GM19023 (cell line): Measurements from ENCODE around the gene DCTD.

Source experiments
- ATAC-seq: cut with Tn5 transposase; IDR thresholded peaks from one replicate; pipeline ENCODE4 v1.9.1; 2021; ENCODE audit warnings: mild to moderate bottlenecking, moderate library complexity; ENCODE audit not compliant: unreplicated experiment

DCTD gene

GRCh38 chr4:182894681-182895275, 22.4 kb downstream of the DCTD start:
- no peak for ATAC-seq

DNA sequence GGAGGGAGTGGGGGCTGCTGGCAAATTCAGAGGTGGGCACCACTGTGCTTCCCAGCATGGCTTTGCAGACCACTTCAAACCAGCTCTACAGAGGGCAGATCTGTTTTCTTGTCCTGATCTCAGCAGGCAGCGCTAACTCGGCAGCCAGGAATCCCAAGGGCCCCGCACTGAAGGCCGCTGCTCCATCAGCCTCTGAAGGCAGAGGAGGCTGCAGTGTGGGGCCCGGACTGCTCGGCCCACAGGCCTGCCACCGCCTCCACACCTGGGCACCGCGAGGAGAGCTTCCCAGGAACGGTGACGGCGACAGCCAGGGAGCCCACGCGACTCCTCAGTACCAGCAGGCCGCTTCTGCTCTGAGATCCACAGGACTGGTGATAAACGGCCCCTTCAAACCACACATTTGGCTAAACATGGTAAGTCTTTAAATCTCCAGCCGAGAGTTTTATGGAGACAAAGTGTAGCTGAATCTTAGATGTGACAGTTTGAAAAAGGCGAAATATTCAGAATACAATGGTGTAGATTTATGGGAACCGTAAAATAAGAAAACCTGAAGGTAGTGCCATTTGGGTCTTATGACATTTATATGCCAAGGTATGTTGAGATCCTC, 23.6 kb downstream of the DCTD start:
- no peak for ATAC-seq

- ATAC-seq: no peak
Measured at GRCh38 chr4:182893047-182893446, 24.1 kb downstream of the DCTD start.

- no peak for ATAC-seq
Measured at GRCh38 chr4:182890202-182890601, 27.0 kb downstream of the DCTD start.

DNA sequence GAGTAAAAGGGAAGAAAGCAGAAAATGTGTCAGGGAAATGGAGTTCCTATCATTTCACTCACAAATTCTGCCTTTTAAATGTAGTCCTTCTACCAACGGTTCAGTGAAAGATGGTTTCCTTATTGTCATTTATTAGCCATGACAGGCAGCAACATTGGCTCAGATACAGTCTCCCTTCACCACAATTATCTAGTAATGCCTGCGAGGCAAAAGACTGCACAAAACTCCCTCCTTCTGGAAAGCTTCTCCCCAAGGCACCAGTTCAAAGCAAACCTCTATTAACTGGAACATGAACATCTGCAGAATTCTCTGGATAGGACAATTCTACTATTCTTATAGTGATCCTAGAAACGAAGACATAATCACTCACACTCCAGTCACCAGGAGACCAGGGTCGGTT, 28.3 kb downstream of the DCTD start:
- no peak for ATAC-seq

GRCh38 chr4:182886768-182887167, 30.4 kb downstream of the DCTD start:
- ATAC-seq: no peak

DNA sequence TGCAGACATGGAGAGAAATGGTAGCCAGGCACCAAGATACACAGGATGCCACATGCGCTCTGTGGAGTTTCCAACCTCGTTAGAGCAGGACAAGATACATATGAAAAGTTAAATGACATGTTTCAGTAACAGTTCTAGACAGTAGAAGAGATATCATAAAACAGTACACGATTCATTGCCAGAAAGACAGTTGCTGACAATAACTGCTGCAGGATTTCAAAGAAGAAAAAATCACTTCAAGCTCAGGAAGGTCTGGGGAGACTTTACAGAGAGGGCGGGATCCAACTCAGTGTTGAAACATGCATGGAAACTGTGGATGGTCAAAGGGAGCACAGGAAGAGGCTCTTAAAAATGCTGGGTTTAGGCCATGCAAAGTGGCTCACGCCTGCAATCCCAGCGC, 31.0 kb downstream of the DCTD start:
- ATAC-seq: no peak

DNA sequence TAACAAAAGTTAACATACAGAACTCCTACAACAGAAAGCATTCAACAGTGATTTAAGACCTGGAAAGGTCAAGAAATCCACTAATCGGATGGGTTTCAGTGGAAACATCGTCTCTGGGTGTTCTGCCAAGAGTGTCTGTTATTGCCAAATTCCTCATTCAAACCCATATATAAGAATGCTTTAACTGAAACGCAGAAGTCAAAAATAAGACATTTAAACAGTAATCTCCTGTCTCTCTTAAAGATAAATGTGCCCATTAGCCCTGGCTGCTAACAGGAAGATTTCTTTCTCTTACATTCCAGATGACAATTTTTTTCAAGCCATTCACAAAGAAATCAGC, 31.5 kb downstream of the DCTD start:
- ATAC-seq: no peak

DNA sequence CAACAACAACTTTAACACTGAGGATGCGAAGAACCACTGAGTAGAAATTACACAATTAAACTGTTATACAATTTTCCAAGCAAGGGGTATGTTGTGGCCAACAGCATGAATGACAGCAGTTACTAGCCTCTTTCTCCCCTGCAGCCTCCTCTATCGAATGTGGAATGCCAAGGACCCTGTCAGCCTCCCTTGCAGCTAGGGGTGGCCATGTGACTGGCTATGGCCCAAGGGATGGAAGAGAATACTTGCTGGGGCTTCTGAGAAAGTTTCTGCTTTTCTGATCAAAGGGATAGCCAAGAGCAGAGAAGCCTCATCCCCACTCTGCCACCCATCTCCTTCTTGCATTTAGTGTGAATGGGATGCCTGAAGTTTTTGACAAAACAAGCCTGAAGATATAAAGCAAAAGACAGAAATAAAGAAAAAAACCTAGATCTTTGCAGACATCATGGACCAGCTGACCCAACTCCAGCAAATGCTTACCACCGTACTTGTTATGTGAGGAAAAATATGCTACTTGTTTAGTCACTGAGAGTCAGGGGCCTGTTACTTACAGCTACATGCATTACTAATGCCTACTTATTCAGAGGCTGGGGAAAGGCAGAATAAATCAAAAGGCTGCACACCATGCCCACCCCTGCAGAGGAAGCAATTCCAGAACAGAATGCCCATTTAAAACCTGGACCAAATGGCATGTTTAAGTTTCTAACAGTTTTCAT, 32.0 kb downstream of the DCTD start:
- no peak for ATAC-seq

GRCh38 chr4:182884040-182884439, 33.1 kb downstream of the DCTD start:
- ATAC-seq: no peak

DNA sequence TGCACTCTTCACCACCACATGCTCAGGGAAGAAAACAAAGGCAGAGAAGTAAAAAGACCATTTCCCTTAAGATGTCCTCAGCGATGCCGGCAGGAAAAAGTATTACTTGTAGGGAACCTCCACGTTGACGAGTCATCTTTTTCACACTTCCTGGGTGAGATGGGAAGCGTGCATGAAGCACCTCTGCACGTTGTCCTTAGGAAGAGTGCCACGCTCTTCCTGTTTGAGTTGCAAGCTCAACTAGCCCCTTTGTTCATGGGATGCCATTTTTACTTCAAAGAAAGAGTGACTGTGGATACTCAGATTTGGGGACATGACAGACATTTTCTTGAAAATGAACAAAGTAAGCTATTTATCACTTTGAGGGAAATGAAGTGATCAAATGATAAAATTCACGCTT, 33.8 kb downstream of the DCTD start:
- ATAC-seq: no peak

GRCh38 chr4:182881914-182882313, 35.3 kb downstream of the DCTD start:
- no peak for ATAC-seq

GRCh38 chr4:182880387-182881356, 36.5 kb downstream of the DCTD start:
- no peak for ATAC-seq

DNA sequence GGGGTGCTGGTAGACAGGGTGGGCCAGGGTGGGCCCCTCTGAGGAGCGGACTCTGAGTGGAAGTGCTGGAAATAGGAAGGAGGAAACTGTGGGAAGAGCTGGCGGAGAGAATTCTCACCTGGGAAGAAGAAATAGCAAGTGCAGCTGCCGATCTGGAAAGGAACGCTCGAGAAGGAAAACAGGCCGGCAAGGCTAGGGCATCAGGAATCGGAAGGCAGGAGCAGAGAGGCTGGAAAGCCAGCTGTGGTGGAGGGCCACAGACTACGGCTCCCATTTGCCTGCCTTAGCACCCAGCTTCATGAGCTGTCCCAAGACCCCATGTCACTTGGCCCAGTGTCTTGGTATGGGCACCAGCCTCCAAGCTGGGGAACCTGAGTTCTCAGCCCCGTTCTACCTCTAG, 37.3 kb downstream of the DCTD start:
- no peak for ATAC-seq

- no peak for ATAC-seq
Measured at GRCh38 chr4:182878633-182879495, 38.3 kb downstream of the DCTD start.

DNA sequence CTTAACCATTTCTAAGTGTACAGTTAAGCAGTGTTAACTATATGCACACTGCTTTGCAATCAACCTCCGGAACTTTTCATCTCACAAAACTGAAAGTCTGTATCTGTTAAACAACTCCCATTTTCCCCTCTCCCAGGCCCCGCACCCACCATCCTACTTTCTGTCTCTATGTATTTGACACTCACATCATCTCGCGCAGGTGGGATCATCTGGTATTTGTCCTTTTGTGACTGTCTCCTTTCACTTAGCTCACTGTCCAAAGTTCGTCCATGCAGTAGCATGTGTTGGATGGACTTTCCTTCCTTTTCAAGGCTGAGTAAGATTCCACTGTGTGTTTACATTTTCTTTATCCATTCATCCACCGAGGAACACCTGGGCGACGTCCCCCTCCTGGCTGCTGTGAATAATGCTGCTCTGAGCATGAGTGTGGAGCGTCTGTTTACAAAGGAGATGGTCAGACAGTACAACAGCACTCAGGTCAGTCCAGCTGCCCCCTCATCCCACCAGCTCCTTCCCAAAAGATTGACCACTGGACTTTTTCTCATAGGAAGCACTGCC, 39.8 kb downstream of the DCTD start:
- ATAC-seq: no peak

GRCh38 chr4:182876427-182876826, 40.8 kb downstream of the DCTD start:
- no peak for ATAC-seq

GRCh38 chr4:182875453-182876405, 41.5 kb downstream of the DCTD start:
- no peak for ATAC-seq

DNA sequence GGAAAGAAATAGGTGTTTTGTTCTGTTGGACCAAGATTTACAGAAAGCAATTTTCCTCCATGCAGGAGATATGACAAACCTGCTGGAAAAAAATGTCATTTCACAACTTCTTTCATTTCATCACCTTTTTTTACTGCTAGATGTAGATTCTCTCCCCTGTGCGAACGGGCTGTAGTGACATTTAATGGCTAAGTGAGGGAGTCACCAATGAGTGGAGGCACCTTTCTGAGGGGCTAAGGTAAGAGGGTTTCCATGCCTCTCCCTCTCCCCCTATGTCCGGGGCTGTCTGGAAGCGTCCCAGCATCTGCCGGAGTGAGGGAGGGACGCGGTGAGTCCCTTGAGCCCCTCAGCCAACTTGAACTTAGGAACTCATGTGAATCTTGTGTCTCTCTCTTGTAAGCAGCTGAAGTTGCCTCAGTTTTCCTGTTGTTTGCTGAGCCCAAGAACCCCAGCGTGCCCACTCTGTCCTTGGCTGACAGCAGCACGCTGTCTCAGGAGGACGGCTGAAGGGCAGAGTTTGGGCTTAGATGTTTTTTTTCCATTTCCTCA, 42.3 kb downstream of the DCTD start:
- ATAC-seq: no peak
